ENCODE results near the gene ERN2. TPM values are rescaled to one million over a fixed set of nuclear protein-coding genes. Genes with fewer than 3 reads are reported as not detected.

The ERN2 gene
- total RNA-seq, 6 experiments from 2014 or later = not detected

DNA sequence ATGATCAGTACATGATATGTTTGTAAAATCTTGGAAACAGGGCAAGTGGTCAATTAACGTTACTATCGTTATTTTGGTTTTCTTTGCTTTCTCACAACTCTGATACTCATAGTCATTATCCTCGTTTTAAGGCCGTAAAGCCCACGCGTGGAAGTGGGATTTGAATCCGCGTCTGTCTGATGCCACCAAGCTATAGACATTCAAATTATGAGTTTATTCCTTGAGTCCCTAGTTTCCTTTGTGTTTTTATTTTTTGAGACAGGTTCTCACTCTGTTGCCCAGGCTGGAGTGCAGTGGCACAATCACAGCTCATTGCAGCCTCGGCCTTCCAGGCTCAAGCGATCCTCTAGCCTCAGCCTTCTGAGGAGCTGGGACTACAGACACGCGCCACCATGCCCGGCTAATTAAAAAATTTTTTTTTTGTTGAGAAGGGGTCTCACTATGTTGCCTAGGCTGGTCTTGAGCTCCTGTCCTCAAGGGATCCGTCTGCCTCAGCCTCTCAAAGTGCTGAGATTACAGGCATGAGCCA, 70.7 kb downstream of the ERN2 start:
- ATAC-seq (no peak), DNase-seq (no peak)
- Histone ChIP-seq H3K36me3 (peaks cover 3 to 16% (median 6%) of the 10 kb centered on the region in 4 donors), H3K27ac (no peak overlapping the region), H3K9me3 (no peaks in the 10 kb centered on the region), H3K27me3 (no peaks in the 10 kb centered on the region), H3K4me3 (peak overlapping the region; percentile 93 to 99 (median 94)), H3K4me1 (peaks cover 0 to 15% (median 0%) of the 10 kb centered on the region in 4 donors)
- intact Hi-C loops (cut with DNase I) = no loop called here
- WGBS (ENCODE audit: insufficient coverage, low coverage, low lambda C conversion rate, missing lambda C conversion rate) = 74% methylated on average over 14 of the region's 14 CpGs
- TF ChIP-seq, protein P1, sequence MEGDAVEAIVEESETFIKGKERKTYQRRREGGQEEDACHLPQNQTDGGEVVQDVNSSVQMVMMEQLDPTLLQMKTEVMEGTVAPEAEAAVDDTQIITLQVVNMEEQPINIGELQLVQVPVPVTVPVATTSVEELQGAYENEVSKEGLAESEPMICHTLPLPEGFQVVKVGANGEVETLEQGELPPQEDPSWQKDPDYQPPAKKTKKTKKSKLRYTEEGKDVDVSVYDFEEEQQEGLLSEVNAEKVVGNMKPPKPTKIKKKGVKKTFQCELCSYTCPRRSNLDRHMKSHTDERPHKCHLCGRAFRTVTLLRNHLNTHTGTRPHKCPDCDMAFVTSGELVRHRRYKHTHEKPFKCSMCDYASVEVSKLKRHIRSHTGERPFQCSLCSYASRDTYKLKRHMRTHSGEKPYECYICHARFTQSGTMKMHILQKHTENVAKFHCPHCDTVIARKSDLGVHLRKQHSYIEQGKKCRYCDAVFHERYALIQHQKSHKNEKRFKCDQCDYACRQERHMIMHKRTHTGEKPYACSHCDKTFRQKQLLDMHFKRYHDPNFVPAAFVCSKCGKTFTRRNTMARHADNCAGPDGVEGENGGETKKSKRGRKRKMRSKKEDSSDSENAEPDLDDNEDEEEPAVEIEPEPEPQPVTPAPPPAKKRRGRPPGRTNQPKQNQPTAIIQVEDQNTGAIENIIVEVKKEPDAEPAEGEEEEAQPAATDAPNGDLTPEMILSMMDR (IDR thresholded peaks at IDR 0.05) = no peak
- TF ChIP-seq POLR2A (IDR thresholded peaks at IDR 0.05) = no peak

DNA sequence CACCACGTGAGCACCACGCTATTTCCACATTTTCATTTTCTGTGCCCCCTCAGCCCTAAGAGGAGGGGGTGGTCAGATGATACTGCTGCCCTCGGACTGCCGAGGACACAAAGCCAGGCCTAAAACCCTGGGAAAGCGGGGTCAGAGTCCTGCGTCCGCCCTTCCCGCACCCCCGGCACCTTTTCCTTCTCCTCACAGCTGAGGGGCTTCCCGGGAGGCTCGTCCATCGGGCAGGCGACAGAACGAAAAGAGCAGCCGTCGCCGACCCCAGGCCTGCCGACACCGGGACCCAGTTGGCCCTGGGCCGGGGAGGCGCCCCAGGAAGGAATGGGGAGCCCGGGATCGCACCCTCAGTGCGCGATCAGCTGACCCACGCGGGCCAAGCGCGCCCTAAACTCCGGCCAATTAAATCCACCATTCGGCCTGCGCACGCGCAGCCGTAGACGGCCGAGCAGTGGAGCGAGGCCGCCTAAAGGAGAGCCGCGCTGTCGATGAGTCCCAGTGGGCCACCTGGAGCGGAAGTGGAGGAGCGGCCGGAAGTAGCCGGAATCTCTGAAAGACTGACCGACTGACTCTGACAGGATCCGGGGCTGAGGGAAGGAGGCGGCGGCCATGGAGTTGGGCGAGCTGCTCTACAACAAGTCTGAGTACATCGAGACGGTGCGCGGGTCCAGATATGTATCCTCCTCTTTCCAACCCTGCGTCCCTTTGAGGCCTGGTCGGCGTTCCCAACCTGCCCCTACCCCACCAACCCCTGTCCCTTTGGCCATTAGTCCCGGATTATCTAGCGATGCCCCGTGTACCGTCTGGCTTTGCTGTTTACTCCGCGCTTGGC, 71.9 kb downstream of the ERN2 start, which contains the start of the genes DCTN5 and PALB2:
DCTN5 (plus strand) TSS at position 536 of the 835 bp plus-strand sequence; CDS start at position 613, 77 bp downstream.
PALB2 (minus strand) TSS at position 380 of the 835 bp plus-strand sequence; CDS start at position 227, 153 bp downstream.
- ATAC-seq (peak; percentile 99 to 100 (median 100)), DNase-seq (peak; percentile 94 to 96 (median 95))
- peaks cover 6 to 15% (median 8%) of the 10 kb centered on the region in 4 donors for H3K36me3 ChIP-seq
- H3K27ac ChIP-seq = peak within 1 kb of the TSS; percentile 53 to 70 (median 63)
- H3K4me1 ChIP-seq = peaks cover 0 to 15% (median 0%) of the 10 kb centered on the region in 4 donors
- H3K27me3 ChIP-seq = no peaks in the 10 kb centered on the region
- H3K4me3 ChIP-seq = peak within 1 kb of the TSS; percentile 93 to 99 (median 94)
- no peaks in the 10 kb centered on the region for H3K9me3 ChIP-seq
- intact Hi-C loops (cut with DNase I) = no loop called here
- TF ChIP-seq, protein P1 (IDR thresholded peaks at IDR 0.05) = no peak
- peak; percentile 43 for TF ChIP-seq POLR2A (IDR thresholded peaks at IDR 0.05)
- whole genome bisulfite sequencing (ENCODE audit: insufficient coverage, low coverage, low lambda C conversion rate, missing lambda C conversion rate) = under 1% methylated on average over 30 of the region's 64 CpGs

DNA sequence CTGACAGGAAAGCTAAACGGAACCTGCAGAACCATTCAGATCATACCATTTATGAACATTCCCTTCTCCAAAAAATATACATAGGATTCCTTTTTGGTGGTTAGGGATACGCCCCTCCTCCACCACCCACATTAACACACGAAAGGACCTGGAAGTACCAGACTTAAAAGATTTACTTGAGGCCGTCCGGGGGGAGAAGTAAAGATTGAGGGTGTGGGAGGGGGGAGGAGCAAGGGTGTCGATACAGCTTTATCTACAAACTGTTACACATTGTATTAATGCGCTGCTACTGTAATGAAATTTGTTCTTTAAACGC, 72.4 kb downstream of the ERN2 start:
- no peak for ATAC-seq
- H3K9me3 ChIP-seq = no peaks in the 10 kb centered on the region
- H3K27ac ChIP-seq = peak overlapping the region; percentile 53 to 70 (median 63)
- peaks cover 0 to 15% (median 0%) of the 10 kb centered on the region in 4 donors for H3K4me1 ChIP-seq
- peak overlapping the region; percentile 93 to 99 (median 94) for H3K4me3 ChIP-seq
- intact Hi-C loops (cut with DNase I) = no loop called here
- WGBS (ENCODE audit: insufficient coverage, low coverage, low lambda C conversion rate, missing lambda C conversion rate) = 1% methylated on average over 8 of the region's 8 CpGs
- peaks cover 6 to 15% (median 10%) of the 10 kb centered on the region in 4 donors for H3K36me3 ChIP-seq
- no peak for DNase-seq
- no peak for TF ChIP-seq POLR2A (IDR thresholded peaks at IDR 0.05)
- TF ChIP-seq, protein P1 (IDR thresholded peaks at IDR 0.05) = no peak
- H3K27me3 ChIP-seq = no peaks in the 10 kb centered on the region

Other genes starting within 250 kb of the ERN2 start
- 10 to 100 TPM; 19.2 to 31.7 (median 27.8) TPM for gene GGA2, start 202.7 kb downstream of the ERN2 start, total RNA-seq
- gene EARS2, start 155.9 kb downstream of the ERN2 start, total RNA-seq = 10 to 100 TPM; 14.9 to 47.7 (median 15.9) TPM
- 10 to 100 TPM; 27.6 to 50.5 (median 37.4) TPM for gene UBFD1, start 155.5 kb downstream of the ERN2 start, total RNA-seq
- gene NDUFAB1, start 116.9 kb downstream of the ERN2 start, total RNA-seq = 10 to 100 TPM; 53.9 to 87.3 (median 63.9) TPM
- gene PALB2, start 71.9 kb downstream of the ERN2 start, total RNA-seq = 1 to 10 TPM; 4.3 to 7.7 (median 5.4) TPM
- gene DCTN5, start 71.8 kb downstream of the ERN2 start, total RNA-seq = 10 to 100 TPM; 10.0 to 18.9 (median 18.3) TPM
- 1 to 10 TPM in 4 of 6 experiments, under 1 TPM in 2; 0.61 to 3.6 (median 1.8) TPM for gene PLK1, start 34.3 kb downstream of the ERN2 start, total RNA-seq
- gene CHP2, start 41.8 kb upstream of the ERN2 start, total RNA-seq = not detected
- gene PRKCB, start 122.8 kb upstream of the ERN2 start, total RNA-seq = 1 to 10 TPM; 1.7 to 8.1 (median 3.5) TPM

Measured in right lobe of liver (tissue), 6 donors.